Stimulated activated naive B cell treated with anti-CD40 and anti-IgM and Interleukin-4, amounts not matched to agents 10 μg/mL and 1 μg/mL and 100 μg/mL, for 72 hours (primary cell): ENCODE measurements around the gene UPK1B.

Experiments
- ATAC-seq, 2 donors: fragments of 150-1000 bp; cut with Tn5 transposase; replicated peaks; 2 replicates each; pipeline ENCODE4 v1.10.0; 2021; ENCODE audit warnings: moderate library complexity in 1 of 2
- DNase-seq: peaks from one replicate; pipeline ENCODE4 v3.0.0; 2021
- H3K27ac Mint-ChIP-seq: one replicate; pipeline ENCODE4 v1.8.0; 2022; ENCODE audit warnings: mild to moderate bottlenecking, mixed read lengths
- H3K27me3 Mint-ChIP-seq, 2 donors: one replicate each; pipeline ENCODE4 v1.8.0; 2022; ENCODE audit warnings: mixed read lengths in 2 of 2
- H3K36me3 Mint-ChIP-seq, 2 donors: one replicate each; pipeline ENCODE4 v1.8.0; 2022; ENCODE audit warnings: mixed read lengths in 2 of 2, mild to moderate bottlenecking in 1 of 2
- H3K4me1 Mint-ChIP-seq, 2 donors: one replicate each; pipeline ENCODE4 v1.8.0; 2022; ENCODE audit warnings: mixed read lengths in 2 of 2, mild to moderate bottlenecking in 1 of 2
- H3K4me3 Mint-ChIP-seq, 2 donors: one replicate each; pipeline ENCODE4 v1.8.0; 2022; ENCODE audit warnings: mild to moderate bottlenecking in 2 of 2, mixed read lengths in 2 of 2, moderate library complexity in 1 of 2
- H3K9me3 Mint-ChIP-seq, 2 donors: one replicate each; pipeline ENCODE4 v1.8.0; 2022; ENCODE audit warnings: mixed read lengths in 2 of 2, mild to moderate bottlenecking in 1 of 2

The UPK1B gene

DNA sequence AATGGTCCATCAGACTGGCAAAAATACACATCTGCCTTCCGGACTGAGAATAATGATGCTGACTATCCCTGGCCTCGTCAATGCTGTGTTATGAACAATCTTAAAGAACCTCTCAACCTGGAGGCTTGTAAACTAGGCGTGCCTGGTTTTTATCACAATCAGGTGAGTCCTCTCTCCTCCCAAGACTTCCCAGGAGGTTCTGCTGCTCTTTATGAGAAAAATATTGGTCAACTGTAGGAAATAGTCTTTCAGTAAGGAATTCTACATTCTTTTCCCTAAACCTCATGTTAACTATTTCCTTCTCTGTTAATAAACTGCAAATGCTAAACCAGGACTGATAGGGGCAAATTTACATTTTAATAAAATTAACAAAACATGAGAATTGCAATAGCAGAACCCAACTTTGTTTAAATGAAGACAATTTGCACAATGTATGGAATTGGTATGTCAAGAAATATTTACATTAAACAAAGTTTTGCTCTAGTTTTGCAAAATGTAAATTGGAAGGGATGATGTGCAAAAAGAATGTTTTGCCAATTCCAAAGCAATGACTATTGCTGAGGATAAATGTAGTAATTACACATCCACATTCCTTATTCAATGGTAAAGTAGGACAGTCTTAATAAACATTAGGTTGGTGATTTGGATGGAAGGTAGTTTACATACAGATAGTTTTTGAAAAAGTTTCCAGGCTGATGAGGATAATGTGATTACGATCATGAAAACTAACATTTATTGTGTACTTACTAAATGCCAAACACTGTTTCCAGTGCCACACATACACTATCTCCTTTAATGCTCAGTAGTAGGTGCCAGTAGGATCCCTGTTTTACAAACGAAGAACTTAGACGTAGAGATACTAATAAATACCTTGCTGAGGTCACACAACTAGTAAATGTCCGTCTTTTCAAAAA, 21.1 kb downstream of the UPK1B start:
- DNase-seq (no peak), ATAC-seq (no peak)
- Mint-ChIP-seq H3K36me3 (no peaks in the 10 kb centered on the region), H3K4me3 (no peak overlapping the region), H3K4me1 (no peaks in the 10 kb centered on the region), H3K27me3 (no peaks in the 10 kb centered on the region), H3K27ac (no peak overlapping the region), H3K9me3 (no peaks in the 10 kb centered on the region)

DNA sequence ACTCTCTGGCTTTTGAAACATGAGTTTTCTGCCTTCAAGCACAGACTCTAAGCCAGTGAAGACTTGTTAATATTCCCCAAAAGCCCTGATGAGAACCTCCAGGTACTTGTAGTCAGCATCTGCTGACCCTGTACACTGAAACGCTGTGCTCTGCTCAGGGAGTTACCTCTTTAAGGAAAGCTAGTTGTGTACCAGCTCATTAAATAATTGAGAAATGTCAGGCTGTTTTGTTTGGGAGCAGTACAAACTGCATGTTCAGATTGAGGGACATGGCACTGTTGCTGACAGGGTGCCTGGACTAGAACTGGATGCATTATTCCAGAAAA, 21.7 kb downstream of the UPK1B start:
- Mint-ChIP-seq H3K36me3 (no peaks in the 10 kb centered on the region), H3K27me3 (no peaks in the 10 kb centered on the region), H3K4me3 (no peak overlapping the region), H3K9me3 (no peaks in the 10 kb centered on the region), H3K27ac (no peak overlapping the region), H3K4me1 (no peaks in the 10 kb centered on the region)
- ATAC-seq (no peak), DNase-seq (no peak)

DNA sequence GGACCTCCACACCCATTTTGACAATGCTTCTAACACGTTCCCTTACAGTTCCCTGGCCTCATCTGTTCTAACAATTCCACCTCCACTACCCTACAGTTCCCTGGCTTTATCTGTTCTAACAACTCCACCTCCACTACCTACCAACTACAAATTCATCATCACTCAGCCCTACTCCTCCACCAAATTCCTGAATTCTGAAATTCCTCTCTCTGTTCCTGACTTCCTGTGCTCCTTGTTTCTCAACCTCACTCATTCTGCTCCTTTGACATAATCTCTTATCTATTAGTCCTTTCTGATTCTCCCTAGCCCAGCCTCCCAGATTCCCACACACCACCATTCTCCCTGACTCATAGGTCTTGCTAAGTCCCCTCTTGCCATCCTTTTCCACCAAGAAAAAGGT, 22.5 kb downstream of the UPK1B start:
- no peak for DNase-seq
- ATAC-seq = no peak
- Mint-ChIP-seq H3K36me3 (no peaks in the 10 kb centered on the region), H3K27ac (no peak overlapping the region), H3K4me3 (no peak overlapping the region), H3K27me3 (no peaks in the 10 kb centered on the region), H3K4me1 (no peaks in the 10 kb centered on the region), H3K9me3 (no peaks in the 10 kb centered on the region)

DNA sequence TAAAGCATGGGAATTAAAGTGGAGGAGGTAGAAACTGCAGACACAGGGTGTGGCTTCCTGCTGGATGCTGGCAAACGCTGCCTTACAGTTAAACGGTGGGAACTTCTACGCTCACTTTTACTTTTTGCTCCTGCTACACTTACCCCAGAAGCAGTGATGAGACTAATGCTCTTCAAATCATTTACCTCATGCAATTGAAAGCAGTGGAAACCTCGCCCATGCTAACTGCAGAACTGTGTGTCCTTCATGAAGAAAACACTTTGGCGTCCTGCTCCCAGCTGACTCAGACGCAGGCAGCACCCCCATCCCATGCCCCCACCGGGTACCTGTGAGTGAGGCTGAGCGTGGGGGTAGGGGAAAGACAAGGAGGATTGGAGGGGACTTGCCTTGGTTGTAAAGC, 31.8 kb downstream of the UPK1B start:
- H3K27ac Mint-ChIP-seq = peak overlapping the region; percentile 51
- no peak overlapping the region for H3K4me3 Mint-ChIP-seq
- DNase-seq (no peak), ATAC-seq (no peak)
- no peaks in the 10 kb centered on the region for H3K27me3 Mint-ChIP-seq
- H3K9me3 Mint-ChIP-seq = peaks cover 2 to 3% of the 10 kb centered on the region in 2 donors
- H3K4me1 Mint-ChIP-seq = no peaks in the 10 kb centered on the region
- H3K36me3 Mint-ChIP-seq = peaks cover 10 to 40% of the 10 kb centered on the region in 2 donors

DNA sequence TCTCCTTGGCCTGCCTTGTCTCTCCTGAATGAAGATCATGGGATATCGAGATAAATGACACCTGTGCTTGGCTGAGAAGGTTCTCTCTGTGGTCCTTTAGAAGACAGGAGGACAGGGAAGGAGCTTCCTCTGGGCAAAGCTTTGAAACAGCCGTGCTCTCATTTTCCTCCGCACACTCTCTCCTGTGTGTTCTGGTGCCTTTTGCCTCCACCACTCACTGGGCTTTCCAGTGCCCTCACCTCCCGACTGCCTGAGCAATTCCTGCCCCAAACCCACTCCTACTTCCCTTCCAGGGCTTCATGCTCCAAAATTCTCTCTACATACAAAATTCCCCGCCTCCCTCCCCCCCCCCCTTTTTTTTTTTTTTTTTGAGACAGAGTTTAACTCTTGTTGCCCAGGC, 32.3 kb downstream of the UPK1B start:
- no peak for ATAC-seq
- Mint-ChIP-seq H3K9me3 (peaks cover 2 to 3% of the 10 kb centered on the region in 2 donors), H3K4me1 (no peaks in the 10 kb centered on the region), H3K27ac (no peak overlapping the region), H3K4me3 (no peak overlapping the region), H3K27me3 (no peaks in the 10 kb centered on the region), H3K36me3 (peaks cover 12 to 45% of the 10 kb centered on the region in 2 donors)
- no peak for DNase-seq

DNA sequence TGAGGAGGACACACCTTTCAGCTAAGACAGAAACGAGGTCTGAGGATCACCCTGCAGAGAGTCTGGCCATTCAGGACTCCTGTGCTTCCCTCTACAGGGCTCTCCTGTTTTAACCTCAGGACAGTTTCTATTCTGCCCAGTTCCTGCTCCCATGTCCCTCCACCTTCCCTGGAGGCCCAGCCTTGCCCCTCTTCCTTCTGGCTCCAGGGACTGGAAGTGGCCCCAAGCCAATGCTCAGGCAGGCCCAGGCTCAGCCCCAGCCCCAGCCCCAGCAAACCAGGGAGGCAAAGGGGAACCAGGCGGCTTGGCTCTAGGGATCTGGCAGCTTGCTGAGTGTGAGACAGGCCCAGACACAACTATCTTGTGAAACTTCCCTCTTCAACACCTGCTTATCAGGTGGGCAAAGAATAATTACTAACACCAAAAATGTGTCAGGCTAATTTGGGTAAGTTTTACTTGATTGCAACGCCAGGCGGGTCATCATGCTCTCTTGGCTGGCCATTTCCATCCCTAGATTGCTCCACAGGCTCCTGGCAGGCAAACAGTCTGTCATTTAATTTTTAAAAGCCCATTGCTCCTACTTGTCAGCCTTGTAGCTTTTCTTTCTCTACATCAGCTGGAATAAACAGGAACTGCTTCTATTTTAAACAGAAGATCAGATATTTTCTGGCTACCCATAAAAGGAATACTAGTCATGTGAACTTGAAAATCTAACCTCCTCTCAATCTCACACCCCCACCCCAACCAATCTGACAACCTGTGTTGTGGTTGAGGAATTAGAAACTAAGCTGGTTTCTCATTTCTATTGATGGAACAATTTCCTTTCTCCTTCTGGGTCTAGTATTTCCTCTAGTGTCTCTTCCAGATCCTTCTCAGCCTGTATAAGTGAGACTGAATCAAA, 33.5 kb downstream of the UPK1B start:
- H3K4me1 Mint-ChIP-seq = no peaks in the 10 kb centered on the region
- no peak overlapping the region for H3K27ac Mint-ChIP-seq
- ATAC-seq (no peak), DNase-seq (no peak)
- peaks cover 2 to 3% of the 10 kb centered on the region in 2 donors for H3K9me3 Mint-ChIP-seq
- no peaks in the 10 kb centered on the region for H3K27me3 Mint-ChIP-seq
- H3K4me3 Mint-ChIP-seq = no peak overlapping the region
- peaks cover 16 to 52% of the 10 kb centered on the region in 2 donors for H3K36me3 Mint-ChIP-seq

DNA sequence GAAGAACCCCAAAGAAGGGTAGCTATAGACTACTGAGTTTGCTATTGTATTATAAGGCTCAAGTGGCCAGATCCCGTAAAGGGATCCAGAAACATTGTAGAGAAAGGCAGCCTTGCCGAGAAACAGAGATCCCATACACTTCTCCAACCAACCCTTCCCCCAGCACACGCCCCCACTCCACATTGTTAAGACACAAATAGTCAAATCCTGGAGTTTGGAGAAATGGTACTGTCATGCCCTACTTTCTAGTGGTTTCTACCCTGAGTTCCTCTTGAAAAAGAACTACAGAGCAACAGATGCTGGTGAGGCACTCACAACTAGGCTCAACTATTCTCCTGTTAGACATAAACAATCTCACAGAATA, 34.1 kb downstream of the UPK1B start:
- peaks cover 2 to 3% of the 10 kb centered on the region in 2 donors for H3K9me3 Mint-ChIP-seq
- ATAC-seq (no peak), DNase-seq (no peak)
- peaks cover 16 to 58% of the 10 kb centered on the region in 2 donors for H3K36me3 Mint-ChIP-seq
- no peaks in the 10 kb centered on the region for H3K27me3 Mint-ChIP-seq
- no peak overlapping the region for H3K4me3 Mint-ChIP-seq
- H3K27ac Mint-ChIP-seq = no peak overlapping the region
- H3K4me1 Mint-ChIP-seq = no peaks in the 10 kb centered on the region

DNA sequence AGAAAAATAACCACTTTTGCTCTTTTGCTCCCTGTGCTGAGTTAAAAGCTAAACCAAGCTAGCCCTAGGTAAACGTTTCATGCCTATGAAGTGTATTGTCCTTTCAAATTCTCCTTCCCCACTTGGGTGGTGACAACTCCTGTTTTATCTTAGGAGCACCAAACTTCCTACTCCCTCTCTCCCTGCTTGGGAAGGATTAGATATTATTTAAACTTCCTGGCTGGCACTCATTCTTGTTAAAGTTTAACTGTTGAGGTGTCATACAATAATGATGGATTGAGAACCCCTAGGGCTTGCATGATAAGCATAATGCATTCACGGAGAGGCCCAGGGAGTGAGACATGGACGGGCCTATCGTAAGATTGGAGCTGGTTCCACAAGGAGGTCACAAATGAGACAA, 37.8 kb downstream of the UPK1B start:
- Mint-ChIP-seq H3K9me3 (no peaks in the 10 kb centered on the region), H3K4me1 (no peaks in the 10 kb centered on the region), H3K27me3 (no peaks in the 10 kb centered on the region), H3K27ac (no peak overlapping the region), H3K4me3 (no peak overlapping the region), H3K36me3 (peaks cover 24 to 66% of the 10 kb centered on the region in 2 donors)
- DNase-seq (no peak), ATAC-seq (no peak)

DNA sequence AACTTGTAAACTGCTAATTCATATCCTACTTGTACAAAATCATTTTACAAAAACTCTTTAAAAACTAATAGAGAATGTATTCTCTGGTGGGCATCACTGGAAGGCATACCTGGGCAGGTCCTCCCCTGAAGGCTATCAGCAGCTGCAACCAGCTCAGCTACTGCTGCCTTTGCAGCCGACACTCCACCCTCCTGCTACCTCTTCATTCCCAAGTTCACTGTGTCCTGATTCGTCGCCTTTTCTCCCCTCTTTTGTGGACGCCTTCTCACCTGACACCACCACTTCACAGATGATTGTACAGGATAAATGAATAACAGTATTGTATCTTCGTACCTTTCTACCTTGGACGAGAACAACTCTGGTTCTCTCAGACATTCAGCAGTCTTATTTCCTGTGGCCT, 38.4 kb downstream of the UPK1B start:
- Mint-ChIP-seq H3K27ac (no peak overlapping the region), H3K27me3 (no peaks in the 10 kb centered on the region)
- no peak for ATAC-seq

DNA sequence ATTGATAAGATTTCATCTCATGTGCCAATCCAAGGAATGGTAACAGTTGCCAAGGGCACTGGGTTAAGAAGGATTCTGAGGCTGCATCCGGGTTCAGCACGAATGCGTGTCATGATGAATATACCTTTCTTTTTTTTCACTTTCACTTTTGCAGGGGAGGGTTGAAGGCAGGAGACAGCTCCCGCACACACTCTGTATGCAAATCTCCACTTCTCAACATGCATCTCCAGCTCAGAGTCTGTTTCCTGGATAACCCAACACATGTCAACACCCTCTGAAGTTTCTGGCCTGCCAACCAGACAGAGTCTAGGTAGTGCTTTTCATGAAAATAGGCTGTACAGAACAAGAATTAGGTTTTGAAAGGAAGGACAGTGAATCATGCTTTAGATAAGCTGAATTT, 45.7 kb downstream of the UPK1B start:
- peaks cover 32 to 68% of the 10 kb centered on the region in 2 donors for H3K36me3 Mint-ChIP-seq

More for the DNA sequence above, 38.4 kb downstream of the UPK1B start:
- no peak for DNase-seq
- Mint-ChIP-seq H3K4me1 (no peaks in the 10 kb centered on the region), H3K36me3 (peaks cover 24 to 64% of the 10 kb centered on the region in 2 donors), H3K4me3 (no peak overlapping the region), H3K9me3 (no peaks in the 10 kb centered on the region)

DNA sequence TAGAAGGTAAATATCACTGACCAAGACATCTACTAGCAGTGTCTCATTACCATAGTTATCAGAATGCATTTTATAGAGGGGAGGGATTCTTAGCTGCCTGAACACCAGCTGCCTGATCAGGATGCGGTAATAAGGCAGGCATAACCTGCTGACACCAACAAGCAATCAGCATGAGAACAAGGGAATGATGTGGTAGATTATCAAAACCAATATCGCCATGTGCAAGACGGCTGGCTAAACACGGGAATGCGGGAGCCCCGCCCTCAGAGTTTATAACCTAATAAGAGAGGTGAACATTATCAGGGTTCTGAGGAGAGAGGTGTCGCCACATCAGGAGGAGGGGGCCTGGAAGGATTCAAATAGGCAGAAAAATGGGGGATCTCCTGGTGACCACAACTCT, 46.8 kb downstream of the UPK1B start:
- DNase-seq (no peak), ATAC-seq (no peak)
- H3K36me3 Mint-ChIP-seq = peaks cover 32 to 61% of the 10 kb centered on the region in 2 donors
- no peak overlapping the region for H3K27ac Mint-ChIP-seq
- no peaks in the 10 kb centered on the region for H3K9me3 Mint-ChIP-seq
- H3K4me1 Mint-ChIP-seq = peaks cover 0 to 10% of the 10 kb centered on the region in 2 donors
- H3K27me3 Mint-ChIP-seq = no peaks in the 10 kb centered on the region
- H3K4me3 Mint-ChIP-seq = no peak overlapping the region

More for the DNA sequence above, 45.7 kb downstream of the UPK1B start:
- ATAC-seq = peak; percentile 54 to 60
- no peaks in the 10 kb centered on the region for H3K27me3 Mint-ChIP-seq
- no peak overlapping the region for H3K4me3 Mint-ChIP-seq
- H3K9me3 Mint-ChIP-seq = no peaks in the 10 kb centered on the region
- H3K27ac Mint-ChIP-seq = peak overlapping the region; percentile 42
- peaks cover 0 to 10% of the 10 kb centered on the region in 2 donors for H3K4me1 Mint-ChIP-seq
- DNase-seq = no peak

DNA sequence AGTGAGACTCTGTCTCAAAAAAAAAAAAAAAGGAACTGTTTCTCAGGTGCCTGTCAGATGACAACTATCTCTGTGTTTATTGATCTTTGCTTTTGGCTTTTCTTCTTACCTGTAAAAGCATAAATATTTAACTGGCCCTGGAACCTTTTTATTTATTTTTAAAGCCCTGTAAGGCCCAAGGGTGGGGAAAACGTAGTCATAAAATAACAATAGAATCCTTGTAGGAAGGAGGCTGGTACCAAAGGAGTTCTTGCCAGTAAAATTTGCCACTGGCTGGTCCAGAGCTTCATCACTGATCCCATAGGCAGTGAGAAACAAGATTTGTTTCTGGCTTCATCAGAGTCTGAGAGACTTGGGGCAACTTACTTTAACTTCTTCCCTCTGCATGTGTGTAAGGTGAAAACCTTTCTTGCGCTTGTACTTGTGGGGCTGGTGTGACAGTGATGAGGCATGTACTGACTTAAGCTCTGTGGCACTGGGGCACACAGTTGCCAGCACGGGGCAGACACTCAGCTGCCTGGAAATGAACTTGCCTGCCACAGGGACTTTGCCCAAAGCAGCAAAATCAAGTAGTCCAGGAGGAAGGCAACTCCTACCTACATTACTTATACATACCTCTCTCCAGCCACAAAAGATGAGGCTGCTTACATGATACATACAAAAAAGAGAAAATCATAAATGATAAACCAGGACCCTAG, 47.7 kb downstream of the UPK1B start:
- Mint-ChIP-seq H3K4me3 (no peak overlapping the region), H3K36me3 (peaks cover 28 to 55% of the 10 kb centered on the region in 2 donors), H3K27me3 (no peaks in the 10 kb centered on the region), H3K9me3 (no peaks in the 10 kb centered on the region), H3K27ac (no peak overlapping the region), H3K4me1 (peaks cover 0 to 10% of the 10 kb centered on the region in 2 donors)
- ATAC-seq (no peak), DNase-seq (no peak)

DNA sequence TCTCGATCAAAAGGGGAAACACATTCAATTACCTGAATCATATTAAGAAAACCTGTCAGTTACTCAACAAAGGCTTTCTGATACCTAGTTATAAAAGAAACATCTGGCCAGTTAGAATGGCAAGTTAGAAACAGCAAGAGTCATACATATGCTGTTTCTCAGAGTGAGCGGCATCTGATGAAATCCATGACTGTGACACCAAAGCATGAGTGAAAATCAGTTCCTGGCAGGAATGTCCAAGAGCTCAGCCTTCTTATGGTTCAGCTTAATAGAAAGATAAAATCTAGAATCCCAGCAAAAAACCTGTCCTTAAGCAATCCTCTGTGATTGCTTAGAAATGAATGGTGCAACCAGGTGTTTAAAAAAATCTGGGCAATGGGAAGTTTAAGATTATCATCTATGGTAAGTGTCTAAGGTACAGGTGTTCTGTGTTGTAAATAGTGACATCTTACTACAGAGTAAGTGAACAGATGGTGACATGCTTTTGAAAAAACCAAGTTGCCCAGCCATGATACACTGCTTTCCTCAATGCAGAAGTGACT, 48.5 kb downstream of the UPK1B start:
- H3K9me3 Mint-ChIP-seq = no peaks in the 10 kb centered on the region
- H3K36me3 Mint-ChIP-seq = peaks cover 33 to 59% of the 10 kb centered on the region in 2 donors
- no peaks in the 10 kb centered on the region for H3K27me3 Mint-ChIP-seq
- no peak for DNase-seq
- peaks cover 0 to 10% of the 10 kb centered on the region in 2 donors for H3K4me1 Mint-ChIP-seq
- ATAC-seq = no peak
- H3K4me3 Mint-ChIP-seq = no peak overlapping the region
- H3K27ac Mint-ChIP-seq = peak overlapping the region; percentile 7

DNA sequence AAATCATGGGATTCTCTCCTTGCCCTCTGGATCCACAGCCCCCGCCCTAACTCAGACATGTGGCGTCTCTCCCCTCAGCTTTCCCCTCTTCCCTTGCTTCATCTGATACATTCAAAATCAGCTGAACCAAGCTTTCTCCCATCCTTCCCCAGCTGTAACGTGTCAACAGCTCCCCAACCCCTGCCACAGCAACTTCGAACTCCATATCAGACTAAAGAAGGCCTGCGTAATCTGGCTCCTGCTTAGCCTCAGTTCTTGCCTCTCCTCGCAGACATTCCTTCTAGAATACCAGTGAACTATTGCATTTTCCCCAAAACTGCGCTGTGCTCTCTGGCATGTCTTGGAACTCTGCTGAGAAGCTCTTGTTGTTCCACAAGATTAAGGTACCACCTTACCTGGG, 49.0 kb downstream of the UPK1B start:
- H3K36me3 Mint-ChIP-seq = peaks cover 36 to 59% of the 10 kb centered on the region in 2 donors
- H3K4me1 Mint-ChIP-seq = peaks cover 0 to 10% of the 10 kb centered on the region in 2 donors

More for the DNA sequence above, 49.0 kb downstream of the UPK1B start:
- no peak for DNase-seq
- Mint-ChIP-seq H3K27ac (peak overlapping the region; percentile 7), H3K9me3 (no peaks in the 10 kb centered on the region), H3K4me3 (no peak overlapping the region), H3K27me3 (no peaks in the 10 kb centered on the region)
- ATAC-seq = no peak
